ENCODE results near the gene PRICKLE4.
"Not testable (repeated sequence)": the region's sequence is repeated elsewhere in the genome, so short reads cannot be mapped to it uniquely, and the experiment has no call there.

Gene PRICKLE4

DNA sequence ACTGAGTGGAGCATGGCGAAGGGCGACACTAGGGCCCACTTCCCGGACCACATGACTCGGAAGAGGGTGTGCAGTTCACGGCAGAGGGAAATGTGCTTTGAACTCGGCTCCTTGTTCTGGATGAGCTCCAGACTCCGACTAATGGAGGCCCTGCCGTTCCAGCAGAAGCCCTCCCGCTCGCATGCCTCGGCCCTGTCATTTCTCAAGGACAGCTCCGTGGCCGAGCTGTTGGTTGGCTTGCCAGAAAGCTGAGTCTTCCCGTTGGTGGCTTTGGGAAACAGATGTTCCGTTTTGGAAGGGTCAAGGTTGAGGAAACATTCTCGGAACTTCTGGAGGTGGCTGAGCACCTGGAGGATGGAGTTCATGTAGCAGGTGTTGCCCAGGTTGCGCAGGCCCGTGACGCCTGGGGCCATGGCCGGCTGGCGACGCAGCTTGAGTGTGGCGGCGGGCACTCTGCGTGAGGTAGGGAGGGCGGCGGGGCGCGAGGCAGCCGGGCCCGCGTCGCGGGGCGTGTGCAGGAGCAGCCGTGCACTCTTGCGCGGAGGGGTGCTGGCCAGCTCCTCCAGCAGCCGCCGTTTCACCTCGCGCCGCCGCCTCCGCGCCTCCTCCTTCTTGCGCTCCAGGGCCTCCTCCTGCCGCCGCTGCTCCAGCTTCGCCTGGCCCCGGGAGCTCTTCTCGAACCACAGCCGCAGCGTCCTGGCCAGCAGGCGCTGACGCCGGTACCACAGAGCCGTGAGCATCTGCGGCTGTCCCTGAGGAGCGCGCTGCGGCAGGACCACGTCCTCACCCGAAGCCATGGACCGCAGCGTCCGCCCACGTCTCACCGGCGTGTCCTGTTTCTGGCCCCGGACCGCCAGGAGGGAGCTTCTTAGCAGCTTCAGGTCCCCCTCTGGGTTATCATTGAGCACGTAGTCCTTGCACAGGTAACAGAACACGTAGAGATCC is 25.5 kb downstream of the PRICKLE4 start:
- no peak overlapping the region for H3K4me3 ChIP-seq (ENCODE audit: low read depth, low read length)
- H3K23ac ChIP-seq (ENCODE audit: low read length) = no peak overlapping the region

DNA sequence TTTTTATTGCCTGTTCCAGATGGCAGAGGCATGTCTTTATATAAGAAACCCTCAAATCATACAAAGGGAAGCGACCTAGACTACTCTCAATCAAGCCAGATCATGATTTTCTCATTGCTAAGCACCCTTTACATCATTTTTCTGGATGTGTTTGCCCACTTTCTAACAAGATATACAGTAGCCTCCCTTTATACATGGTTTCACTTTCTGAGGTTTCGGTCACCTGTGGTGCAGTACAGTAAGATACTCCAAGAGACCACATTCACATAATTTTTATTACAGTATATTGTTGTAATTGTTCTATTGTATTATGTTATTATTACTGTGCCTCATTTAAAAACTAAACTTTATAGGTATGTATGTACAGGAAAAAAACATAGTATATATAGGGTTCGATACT is 30.5 kb downstream of the PRICKLE4 start:
- Histone ChIP-seq H3K27me3 (ENCODE audit: insufficient read depth, low read length) (no peaks in the 10 kb centered on the region), H3K4ac (ENCODE audit: low read depth, low read length) (no peak overlapping the region), H3K14ac (ENCODE audit: low read length) (no peak overlapping the region), H4K91ac (ENCODE audit: low read depth, low read length) (no peak overlapping the region), H3K4me1 (ENCODE audit: control insufficient read depth in 1 of 2, insufficient read depth in 2 of 2, low read length in 2 of 2) (peaks cover 7% of the 10 kb centered on the region in 2 experiments), H3K9ac (ENCODE audit: low read length) (no peak overlapping the region), H2BK12ac (ENCODE audit: low read length) (no peak overlapping the region), H2AK5ac (ENCODE audit: low read length) (no peak overlapping the region), H2AFZ (ENCODE audit: insufficient read depth, low read length, poor library complexity) (no peak overlapping the region), H3K9me3 (ENCODE audit: insufficient read depth, low read depth, low read length) (no peaks in the 10 kb centered on the region), H3K23ac (ENCODE audit: low read length) (no peak overlapping the region), H3K18ac (ENCODE audit: low read length) (no peak overlapping the region), H3K4me2 (ENCODE audit: low read length) (no peak overlapping the region), H3K79me1 (ENCODE audit: low read length) (peaks cover 8% of the 10 kb centered on the region), H3K36me3 (ENCODE audit: control insufficient read depth in 1 of 2, insufficient read depth in 2 of 2, low read length in 2 of 2) (peaks cover 4 to 7% of the 10 kb centered on the region in 2 experiments), H2BK120ac (ENCODE audit: insufficient read depth, low read length, poor library complexity) (no peak overlapping the region), H4K8ac (ENCODE audit: low read depth, low read length) (no peak overlapping the region), H3K27ac (ENCODE audit: low read depth, low read length) (no peak overlapping the region), H3K79me2 (ENCODE audit: control insufficient read depth, insufficient read depth, low read length, poor library complexity) (no peaks in the 10 kb centered on the region), H4K12ac (ENCODE audit: low read depth, low read length) (no peak overlapping the region), H2BK5ac (ENCODE audit: low read depth, low read length, poor library complexity) (no peak overlapping the region), H3K4me3 (ENCODE audit: low read depth, low read length) (no peak overlapping the region)
- no CpG with 5 or more reads among the region's 3 CpGs for WGBS (ENCODE audit: extremely low coverage, insufficient coverage, insufficient read length)
- DNase-seq = no peak

More for the DNA sequence above, 25.5 kb downstream of the PRICKLE4 start:
- Histone ChIP-seq H3K4me1 (ENCODE audit: control insufficient read depth in 1 of 2, insufficient read depth in 2 of 2, low read length in 2 of 2) (no peaks in the 10 kb centered on the region), H3K27ac (ENCODE audit: low read depth, low read length) (no peak overlapping the region), H4K91ac (ENCODE audit: low read depth, low read length) (no peak overlapping the region), H4K8ac (ENCODE audit: low read depth, low read length) (no peak overlapping the region), H3K79me2 (ENCODE audit: control insufficient read depth, insufficient read depth, low read length, poor library complexity) (no peaks in the 10 kb centered on the region), H2BK120ac (ENCODE audit: insufficient read depth, low read length, poor library complexity) (no peak overlapping the region), H3K14ac (ENCODE audit: low read length) (no peak overlapping the region), H3K9me3 (ENCODE audit: insufficient read depth, low read depth, low read length) (peaks cover 3% of the 10 kb centered on the region), H2BK5ac (ENCODE audit: low read depth, low read length, poor library complexity) (no peak overlapping the region), H3K4me2 (ENCODE audit: low read length) (no peak overlapping the region), H3K36me3 (ENCODE audit: control insufficient read depth in 1 of 2, insufficient read depth in 2 of 2, low read length in 2 of 2) (peaks cover 8 to 15% of the 10 kb centered on the region in 2 experiments), H3K4ac (ENCODE audit: low read depth, low read length) (no peak overlapping the region), H3K9ac (ENCODE audit: low read length) (no peak overlapping the region), H2AFZ (ENCODE audit: insufficient read depth, low read length, poor library complexity) (no peak overlapping the region), H3K18ac (ENCODE audit: low read length) (no peak overlapping the region), H2BK12ac (ENCODE audit: low read length) (no peak overlapping the region), H3K27me3 (ENCODE audit: insufficient read depth, low read length) (no peaks in the 10 kb centered on the region), H4K12ac (ENCODE audit: low read depth, low read length) (no peak overlapping the region), H3K79me1 (ENCODE audit: low read length) (no peaks in the 10 kb centered on the region), H2AK5ac (ENCODE audit: low read length) (no peak overlapping the region)
- no CpG with 5 or more reads among the region's 74 CpGs for WGBS (ENCODE audit: extremely low coverage, insufficient coverage, insufficient read length)
- no peak for DNase-seq

DNA sequence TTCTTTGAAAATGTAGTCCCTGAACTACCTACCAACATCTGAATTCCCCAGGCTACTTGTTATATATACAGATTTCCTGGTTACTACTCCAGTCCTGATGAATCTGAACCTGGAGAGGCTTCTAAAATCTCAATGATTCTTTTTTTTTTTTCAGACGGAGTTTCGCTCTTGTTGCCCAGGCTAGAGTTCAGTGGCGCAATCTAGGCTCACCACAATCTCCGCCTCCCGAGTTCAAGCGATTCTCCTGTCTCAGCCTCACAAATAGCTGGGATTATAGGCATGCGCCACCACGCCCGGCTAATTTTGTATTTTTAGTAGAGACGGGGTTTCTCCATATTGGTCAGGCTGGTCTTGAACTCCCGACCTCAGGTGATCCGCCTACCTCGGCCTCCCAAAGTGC is 31.4 kb downstream of the PRICKLE4 start:
- no CpG with 5 or more reads among the region's 13 CpGs for WGBS (ENCODE audit: extremely low coverage, insufficient coverage, insufficient read length)

DNA sequence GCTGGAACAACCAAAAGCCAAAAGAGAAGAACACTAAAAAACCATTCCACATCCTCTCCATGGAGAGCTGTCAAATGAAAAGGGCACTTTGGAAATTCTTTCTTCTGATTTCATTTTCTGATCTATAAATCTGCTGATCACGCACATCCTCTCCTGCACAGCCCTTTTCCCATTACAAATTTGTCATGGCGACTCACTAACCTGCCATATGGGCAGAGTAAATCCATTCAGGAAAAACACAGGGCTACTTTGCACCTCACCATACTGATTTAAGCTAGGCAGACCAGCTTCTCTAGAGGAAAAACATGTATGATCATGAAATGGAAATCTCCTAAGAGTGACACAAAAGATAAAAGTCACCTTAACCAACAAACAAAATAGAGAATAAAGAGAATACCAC is 32.9 kb downstream of the PRICKLE4 start:
- no peak overlapping the region for H3K4me2 ChIP-seq (ENCODE audit: low read length)
- H3K27ac ChIP-seq (ENCODE audit: low read depth, low read length) = no peak overlapping the region
- no peak overlapping the region for H2AFZ ChIP-seq (ENCODE audit: insufficient read depth, low read length, poor library complexity)
- no peaks in the 10 kb centered on the region for H3K36me3 ChIP-seq (ENCODE audit: control insufficient read depth in 1 of 2, insufficient read depth in 2 of 2, low read length in 2 of 2)
- no peaks in the 10 kb centered on the region for H3K27me3 ChIP-seq (ENCODE audit: insufficient read depth, low read length)
- no peak overlapping the region for H3K14ac ChIP-seq (ENCODE audit: low read length)
- no peak overlapping the region for H2BK5ac ChIP-seq (ENCODE audit: low read depth, low read length, poor library complexity)
- H3K4me3 ChIP-seq (ENCODE audit: low read depth, low read length) = no peak overlapping the region
- H3K4ac ChIP-seq (ENCODE audit: low read depth, low read length) = no peak overlapping the region
- H4K91ac ChIP-seq (ENCODE audit: low read depth, low read length) = no peak overlapping the region
- no CpG with 5 or more reads among the region's 2 CpGs for WGBS (ENCODE audit: extremely low coverage, insufficient coverage, insufficient read length)
- H3K79me2 ChIP-seq (ENCODE audit: control insufficient read depth, insufficient read depth, low read length, poor library complexity) = no peaks in the 10 kb centered on the region
- H2BK120ac ChIP-seq (ENCODE audit: insufficient read depth, low read length, poor library complexity) = no peak overlapping the region
- no peaks in the 10 kb centered on the region for H3K9me3 ChIP-seq (ENCODE audit: insufficient read depth, low read depth, low read length)
- no peak overlapping the region for H3K18ac ChIP-seq (ENCODE audit: low read length)
- no peak overlapping the region for H4K12ac ChIP-seq (ENCODE audit: low read depth, low read length)
- H3K9ac ChIP-seq (ENCODE audit: low read length) = no peak overlapping the region
- no peak overlapping the region for H4K8ac ChIP-seq (ENCODE audit: low read depth, low read length)
- H2BK12ac ChIP-seq (ENCODE audit: low read length) = no peak overlapping the region
- no peak for DNase-seq
- H3K4me1 ChIP-seq (ENCODE audit: control insufficient read depth in 1 of 2, insufficient read depth in 2 of 2, low read length in 2 of 2) = peaks cover 7% of the 10 kb centered on the region in 2 experiments
- no peak overlapping the region for H2AK5ac ChIP-seq (ENCODE audit: low read length)
- peaks cover 12% of the 10 kb centered on the region for H3K79me1 ChIP-seq (ENCODE audit: low read length)
- H3K23ac ChIP-seq (ENCODE audit: low read length) = no peak overlapping the region

More for the DNA sequence above, 31.4 kb downstream of the PRICKLE4 start:
- H3K79me2 ChIP-seq (ENCODE audit: control insufficient read depth, insufficient read depth, low read length, poor library complexity); H3K23ac ChIP-seq (ENCODE audit: low read length); H3K4me2 ChIP-seq (ENCODE audit: low read length); H2AK5ac ChIP-seq (ENCODE audit: low read length); H3K36me3 ChIP-seq (ENCODE audit: control insufficient read depth in 1 of 2, insufficient read depth in 2 of 2, low read length in 2 of 2); H3K4me3 ChIP-seq (ENCODE audit: low read depth, low read length); H2AFZ ChIP-seq (ENCODE audit: insufficient read depth, low read length, poor library complexity); H2BK120ac ChIP-seq (ENCODE audit: insufficient read depth, low read length, poor library complexity); H3K4ac ChIP-seq (ENCODE audit: low read depth, low read length); H3K14ac ChIP-seq (ENCODE audit: low read length); H2BK5ac ChIP-seq (ENCODE audit: low read depth, low read length, poor library complexity); DNase-seq; H3K9me3 ChIP-seq (ENCODE audit: insufficient read depth, low read depth, low read length); H3K18ac ChIP-seq (ENCODE audit: low read length); H4K8ac ChIP-seq (ENCODE audit: low read depth, low read length); H4K91ac ChIP-seq (ENCODE audit: low read depth, low read length); H3K27me3 ChIP-seq (ENCODE audit: insufficient read depth, low read length); H3K4me1 ChIP-seq (ENCODE audit: control insufficient read depth in 1 of 2, insufficient read depth in 2 of 2, low read length in 2 of 2); H4K12ac ChIP-seq (ENCODE audit: low read depth, low read length); H2BK12ac ChIP-seq (ENCODE audit: low read length); H3K27ac ChIP-seq (ENCODE audit: low read depth, low read length); H3K9ac ChIP-seq (ENCODE audit: low read length): not testable (repeated sequence)
- H3K79me1 ChIP-seq (ENCODE audit: low read length) = peaks cover 12% of the 10 kb centered on the region
